ENCODE measurements around the gene NYNRIN.

The NYNRIN gene

GRCh38 chr14:24392325-24393091 is 6.3 kb upstream of the NYNRIN start:
- DNase-seq (ENCODE audit: low spot score) = peak; percentile 53

GRCh38 chr14:24394275-24394674 is 4.5 kb upstream of the NYNRIN start:
- no peak for DNase-seq (ENCODE audit: low spot score)

GRCh38 chr14:24395609-24396582 is 2.9 kb upstream of the NYNRIN start:
- DNase-seq (ENCODE audit: low spot score) = no peak

DNA sequence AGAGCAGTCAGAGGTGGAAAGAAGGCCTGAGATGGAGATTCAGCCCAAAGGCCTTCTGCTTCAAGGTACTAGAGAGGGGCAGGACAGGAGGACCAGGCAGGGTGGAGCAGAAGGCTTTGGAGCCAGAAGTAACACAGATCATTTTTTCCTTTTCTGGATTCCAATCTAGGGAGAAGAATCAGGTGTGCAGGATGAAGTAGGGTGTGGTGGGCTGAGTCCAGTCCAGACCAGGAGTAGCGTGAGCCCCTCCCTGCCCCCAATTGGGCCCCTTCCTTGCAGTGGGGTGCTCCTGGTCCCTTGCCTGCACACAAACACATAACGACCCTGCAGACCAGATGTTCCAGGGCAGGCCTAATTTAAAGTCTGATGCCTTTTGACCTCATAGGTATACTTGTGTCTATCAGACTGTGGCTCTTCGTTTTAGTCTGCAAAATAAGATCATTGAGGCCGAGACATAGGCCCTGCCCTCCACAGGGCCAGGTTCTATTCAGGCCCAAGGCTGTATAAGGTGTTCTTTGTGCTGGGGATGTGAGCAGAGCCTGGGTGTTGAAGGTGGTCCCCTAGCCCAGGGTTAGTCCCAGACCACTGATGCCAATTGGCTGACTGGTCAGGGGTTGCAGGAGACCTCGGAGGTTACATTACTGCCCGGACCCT is 1.0 kb upstream of the NYNRIN start:
- no peak for DNase-seq (ENCODE audit: low spot score)

GRCh38 chr14:24398293-24398652 is 530 bp upstream of the NYNRIN start:
- DNase-seq (ENCODE audit: low spot score) = no peak

DNA sequence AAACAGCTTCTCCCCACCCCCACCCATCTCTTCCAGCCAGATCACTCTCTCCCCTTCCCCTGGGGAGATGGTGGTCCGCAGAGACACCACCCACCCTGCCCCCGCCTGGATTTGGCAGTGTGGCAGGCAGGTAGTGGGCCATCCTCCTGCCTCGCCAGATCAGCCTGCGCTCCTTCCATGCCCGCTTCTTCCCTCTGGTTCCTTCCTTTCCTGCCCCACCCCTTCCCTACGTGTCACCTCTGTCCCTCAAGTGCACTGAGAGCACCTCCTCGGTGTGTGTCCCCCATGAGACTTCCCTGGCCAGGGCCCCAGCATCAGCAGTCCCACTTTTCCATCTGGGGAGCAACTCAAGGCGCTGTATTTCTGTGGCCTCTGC is 632 bp downstream of the NYNRIN start:
- no peak for DNase-seq (ENCODE audit: low spot score)

DNA sequence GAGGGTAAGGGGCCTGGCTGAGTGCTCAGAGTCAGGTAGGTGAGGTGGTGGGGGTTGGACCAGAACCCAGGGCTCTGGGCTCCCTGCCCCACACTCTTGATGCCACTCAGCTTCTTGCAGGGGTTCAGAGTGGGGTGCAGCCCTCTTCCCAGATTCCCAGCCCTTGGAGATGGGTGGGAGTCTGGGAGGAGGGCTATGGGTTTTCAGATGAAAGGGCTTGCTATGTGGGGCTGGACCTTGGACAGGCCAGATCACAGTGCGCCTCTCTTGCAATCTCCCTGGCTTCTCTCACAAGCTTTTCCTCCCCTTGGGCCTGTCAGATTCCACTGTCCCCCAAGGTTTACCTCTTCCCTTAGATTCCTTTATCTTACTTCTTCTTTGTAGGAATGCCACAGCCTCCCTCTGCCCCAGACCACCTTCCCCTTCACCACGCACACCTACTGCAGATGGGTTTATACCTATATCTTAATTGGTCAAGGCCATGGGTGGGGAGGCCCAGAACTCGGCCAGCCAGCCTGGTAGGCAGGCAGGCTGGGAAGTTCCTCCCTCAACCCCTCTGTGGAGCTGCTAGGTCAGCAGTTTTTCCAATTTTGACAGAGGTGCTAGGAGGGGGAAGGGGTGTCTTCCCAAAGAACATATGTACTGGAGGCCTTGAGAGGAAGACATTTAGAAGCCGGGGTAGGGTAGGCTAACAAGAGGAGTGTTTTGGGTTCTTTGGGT is 1.4 kb downstream of the NYNRIN start:
- no peak for DNase-seq (ENCODE audit: low spot score)

DNA sequence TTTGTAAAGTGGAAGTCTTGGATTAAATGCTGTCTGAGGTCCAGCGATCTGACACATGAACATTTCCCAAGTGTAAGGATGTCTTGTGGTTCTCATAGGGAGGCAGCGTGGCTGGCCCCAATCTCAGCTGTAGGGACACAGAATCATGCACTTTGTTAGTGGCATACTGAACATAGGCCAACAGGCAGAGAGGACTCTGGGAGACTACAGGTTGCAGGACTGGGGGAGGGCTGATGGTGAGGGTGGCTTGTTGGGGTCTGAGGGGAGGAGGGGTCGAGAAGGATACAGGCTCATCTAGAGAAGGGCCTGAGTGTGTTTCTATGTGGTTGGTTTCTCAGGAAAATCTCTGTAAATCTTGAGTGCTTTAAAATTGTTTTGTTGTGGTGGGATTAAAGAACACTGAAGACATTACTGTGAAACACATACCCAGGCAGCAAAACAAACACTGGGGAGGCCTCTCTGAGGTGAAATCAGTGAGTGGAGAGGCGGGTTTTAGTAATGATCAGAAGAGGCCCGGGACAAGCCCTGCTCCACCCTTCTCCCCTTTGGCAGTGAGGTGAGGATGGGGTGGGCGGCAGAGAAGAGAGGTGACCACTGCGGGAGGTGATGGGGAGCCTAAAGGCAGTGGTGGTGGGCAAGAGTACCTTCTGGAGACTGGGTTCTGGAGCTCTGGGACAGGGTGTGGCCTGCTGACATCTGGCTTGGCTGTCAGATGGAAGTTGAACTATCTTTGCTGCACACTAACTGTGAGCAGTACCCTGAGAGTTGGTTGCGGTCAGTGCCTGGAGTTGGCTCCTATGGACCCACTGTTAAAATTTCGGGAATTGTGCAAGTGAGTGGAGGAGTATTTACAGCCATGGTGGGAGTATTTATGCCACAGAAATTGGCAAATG is 3.3 kb downstream of the NYNRIN start:
- no peak for DNase-seq (ENCODE audit: low spot score)

DNA sequence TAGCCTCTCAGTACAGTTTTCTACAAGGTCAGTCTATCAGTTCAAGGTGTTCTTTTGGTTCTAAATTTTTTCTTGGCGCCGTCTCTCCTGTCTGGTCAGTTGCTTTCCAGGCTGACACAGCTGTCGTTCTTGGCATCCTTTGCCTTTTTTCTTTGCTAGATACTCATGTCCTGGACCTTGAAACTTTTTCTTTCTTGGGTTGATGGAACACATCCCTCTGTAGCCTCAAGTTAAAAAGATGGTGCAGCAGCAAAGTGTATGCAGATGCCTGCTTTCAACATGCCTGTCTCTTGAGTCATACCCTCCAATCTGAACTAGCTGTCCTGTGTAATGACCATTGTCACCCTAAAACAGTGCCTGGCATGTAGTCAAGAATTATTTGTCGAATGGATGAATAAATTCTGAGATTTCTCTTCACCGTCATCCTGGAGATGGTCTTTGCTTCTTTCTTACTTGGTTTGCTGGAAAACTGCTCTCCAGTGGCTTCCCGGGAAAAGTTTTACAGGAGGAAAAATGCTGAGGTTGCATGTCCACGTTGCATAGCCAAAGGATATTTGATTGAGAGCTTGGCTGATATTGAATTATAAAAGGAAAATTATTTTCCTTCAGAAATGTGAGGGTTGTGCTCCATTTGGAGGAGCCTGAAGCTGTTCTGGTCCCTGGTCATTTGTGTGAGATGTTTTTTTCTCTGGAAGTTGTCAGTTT is 4.6 kb downstream of the NYNRIN start:
- peak; percentile 40 for DNase-seq (ENCODE audit: low spot score)

DNA sequence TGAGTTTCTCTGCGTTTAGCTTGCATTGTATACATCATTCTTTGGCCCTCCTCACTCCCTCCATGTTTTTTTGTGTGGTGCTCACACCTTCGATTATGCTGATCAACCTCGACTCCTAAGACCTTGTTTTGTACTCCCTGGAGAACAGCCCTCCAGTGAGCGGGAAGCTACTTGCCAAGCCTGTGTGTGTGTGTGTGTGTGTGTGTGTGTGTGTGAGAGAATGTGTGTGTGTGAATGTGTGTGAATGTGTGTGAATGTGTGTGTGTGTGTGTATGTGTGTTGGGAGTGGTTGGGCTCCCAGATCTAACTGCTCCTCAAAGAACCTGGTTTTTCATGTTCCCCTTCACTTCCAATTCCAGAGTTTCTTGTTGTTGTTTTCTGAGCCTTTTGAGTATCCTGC is 6.0 kb downstream of the NYNRIN start:
- no peak for DNase-seq (ENCODE audit: low spot score)

DNA sequence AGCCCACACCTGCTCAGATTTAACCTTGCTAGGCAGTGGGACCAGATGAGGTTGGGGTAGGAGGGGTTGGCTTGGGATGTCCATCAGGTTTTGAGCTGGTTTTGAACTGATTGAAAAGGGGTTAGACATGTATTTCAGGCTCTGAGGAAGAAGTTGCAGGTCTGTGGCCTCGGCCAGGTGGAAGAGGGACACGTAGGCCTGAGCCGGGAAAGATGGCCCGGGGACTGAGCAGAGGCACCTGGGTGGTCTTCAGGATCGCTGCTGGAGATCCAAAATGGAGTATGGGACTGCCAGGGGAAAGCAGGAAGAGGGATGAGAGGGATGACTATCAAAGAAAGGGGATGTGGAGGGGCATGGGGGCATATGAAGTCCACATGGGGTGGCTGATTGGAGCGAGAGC is 7.6 kb downstream of the NYNRIN start:
- no peak for DNase-seq (ENCODE audit: low spot score)

- DNase-seq (ENCODE audit: low spot score) = no peak
Measured at GRCh38 chr14:24407608-24408325, 9.0 kb downstream of the NYNRIN start.

DNA sequence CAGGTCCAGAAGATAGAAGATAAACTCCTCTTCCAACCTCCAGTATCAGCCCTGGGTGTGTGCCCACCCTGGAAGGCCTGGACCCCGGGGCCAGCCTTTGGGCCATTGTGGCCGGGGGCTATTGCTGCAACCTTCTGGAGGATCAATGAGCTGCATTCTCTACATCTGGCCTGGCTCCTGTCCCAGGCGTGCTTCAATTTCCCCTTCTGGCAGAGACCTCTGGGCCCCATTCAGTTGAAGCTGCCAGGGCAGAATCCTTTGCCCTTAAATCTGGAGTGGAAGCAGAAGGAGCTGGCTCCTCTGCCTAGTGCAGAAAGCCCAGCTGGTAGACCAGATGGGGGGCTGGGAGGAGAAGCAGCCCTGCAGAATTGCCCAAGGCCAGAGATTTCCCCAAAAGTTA is 10.0 kb downstream of the NYNRIN start:
- DNase-seq (ENCODE audit: low spot score) = peak; percentile 25

GRCh38 chr14:24409192-24409591 is 10.4 kb downstream of the NYNRIN start:
- no peak for DNase-seq (ENCODE audit: low spot score)

DNA sequence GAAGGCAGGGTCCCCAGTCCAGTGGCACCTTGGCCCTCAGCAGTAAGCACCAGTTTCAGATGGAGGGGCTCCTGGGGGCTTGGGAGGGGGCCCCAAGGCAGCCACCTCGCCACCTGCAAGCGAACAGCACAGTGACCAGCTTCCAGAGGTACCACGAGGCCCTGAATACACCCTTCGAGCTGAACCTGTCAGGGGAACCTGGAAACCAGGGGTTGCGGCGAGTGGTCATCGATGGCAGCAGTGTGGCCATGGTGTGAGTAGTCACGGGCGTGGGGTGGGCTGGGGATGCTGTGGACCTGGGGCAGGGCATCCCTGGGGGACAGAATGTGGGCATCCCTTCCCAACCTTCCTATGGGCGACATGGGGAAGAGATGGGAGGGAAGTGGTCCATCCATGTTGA is 11.2 kb downstream of the NYNRIN start:
- no peak for DNase-seq (ENCODE audit: low spot score)

GRCh38 chr14:24411443-24412389 is 12.9 kb downstream of the NYNRIN start:
- peak; percentile 77 for DNase-seq (ENCODE audit: low spot score)

- DNase-seq (ENCODE audit: low spot score) = no peak
Measured at GRCh38 chr14:24414077-24414476, 15.3 kb downstream of the NYNRIN start.

GRCh38 chr14:24414732-24415420 is 16.1 kb downstream of the NYNRIN start:
- DNase-seq (ENCODE audit: low spot score) = no peak

Measured in GM03348 (cell line).